Hepatocyte (in vitro differentiated cells): ENCODE data around the gene GJB5. TPM values are rescaled to one million over a fixed set of nuclear protein-coding genes. Genes with fewer than 3 reads are reported as not detected.

Source experiments
- DNase-seq: peaks from one replicate; pipeline ENCODE4 v3.0.0-alpha.2; 2016; ENCODE audit warnings: low spot score
- H2AFZ ChIP-seq: fragments of 200-600 bp; sonication (generic); 2 replicates; pipeline ENCODE4 v1.6.0; 2016; ENCODE audit warnings: antibody characterized with exemption, mild to moderate bottlenecking
- H3K27ac ChIP-seq: fragments of 200-600 bp; sonication (generic); 2 replicates; pipeline ENCODE4 v1.5.1; 2016; ENCODE audit warnings: mild to moderate bottlenecking
- H3K27me3 ChIP-seq: fragments of 200-600 bp; sonication (generic); 2 replicates; pipeline ENCODE4 v1.6.1; 2016
- H3K36me3 ChIP-seq: fragments of 200-600 bp; sonication (generic); replicated peaks from 2 replicates; pipeline ENCODE4 v1.5.1; 2016; ENCODE audit warnings: low read depth; ENCODE audit not compliant: insufficient read depth
- H3K4me1 ChIP-seq: fragments of 200-600 bp; sonication (generic); 2 replicates; pipeline ENCODE4 v1.5.1; 2016; ENCODE audit warnings: mild to moderate bottlenecking, moderate library complexity; ENCODE audit not compliant: insufficient read depth
- H3K4me2 ChIP-seq: fragments of 200-600 bp; sonication (generic); 2 replicates; pipeline ENCODE4 v1.6.0; 2016
- H3K4me3 ChIP-seq: fragments of 200-600 bp; sonication (generic); 2 replicates; pipeline ENCODE4 v1.5.1; 2016; ENCODE audit warnings: mild to moderate bottlenecking
- H3K79me2 ChIP-seq: fragments of 200-600 bp; sonication (generic); 2 replicates; pipeline ENCODE4 v1.6.0; 2017; ENCODE audit warnings: mild to moderate bottlenecking
- H3K9me2 ChIP-seq: fragments of 200-600 bp; sonication (generic); replicated peaks from 2 replicates; pipeline ENCODE4 v1.6.0; 2017; ENCODE audit warnings: mild to moderate bottlenecking; ENCODE audit not compliant: insufficient read depth
- H3K9me3 ChIP-seq: fragments of 200-600 bp; sonication (generic); 2 replicates; pipeline ENCODE4 v1.5.1; 2016; ENCODE audit warnings: low read depth, mild to moderate bottlenecking
- H4K20me1 ChIP-seq: fragments of 200-600 bp; sonication (generic); 2 replicates; pipeline ENCODE4 v1.6.0; 2016; ENCODE audit warnings: mild to moderate bottlenecking; ENCODE audit not compliant: insufficient read depth, poor library complexity, severe bottlenecking
- EZH2 ChIP-seq: fragments of 200-600 bp; sonication (generic); IDR thresholded peaks from 2 replicates; pipeline ENCODE4 v1.6.1; 2016; ENCODE audit warnings: antibody characterized with exemption, mild to moderate bottlenecking, borderline replicate concordance
- EZH2phosphoT487 ChIP-seq: fragments of 200-600 bp; sonication (generic); IDR thresholded peaks from one replicate; pipeline ENCODE4 v1.6.1; 2018; ENCODE audit warnings: antibody characterized with exemption, mild to moderate bottlenecking, low read depth, moderate library complexity; ENCODE audit not compliant: unreplicated experiment, severe bottlenecking
- WGBS: methylation state at CpG from one replicate; pipeline ENCODE4 v1.1.6; 2016; ENCODE audit warnings: low lambda C conversion rate; ENCODE audit errors: missing lambda C conversion rate; 5-methylcytosine and 5-hydroxymethylcytosine counted together
- polyA plus RNA-seq: library from polyadenylated mRNA; unstranded; fragments of >200 nt; fragmentation: Nextera tagmentation; extraction: Ambion mirVana; gene quantifications from 2 replicates; pipeline ENCODE4 v1.2.1, GENCODE V29; 2016
- total RNA-seq: library from RNA; depleted of rRNA; stranded (reverse); fragments of >200 nt; gene quantifications from 2 replicates; pipeline ENCODE4 v1.2.3, GENCODE V29; 2014
- TF ChIP-seq, protein P1 (sequence below): fragments of 200-600 bp; sonication (generic); IDR thresholded peaks from 2 replicates; pipeline ENCODE4 v1.5.1; 2016; ENCODE audit warnings: antibody characterized with exemption, mild to moderate bottlenecking; ENCODE audit not compliant: poor library complexity

GJB5 gene
- total RNA-seq (0.76 and 0.80 TPM in 2 replicates), polyA plus RNA-seq (0.85 and 1.1 TPM in 2 replicates)

DNA sequence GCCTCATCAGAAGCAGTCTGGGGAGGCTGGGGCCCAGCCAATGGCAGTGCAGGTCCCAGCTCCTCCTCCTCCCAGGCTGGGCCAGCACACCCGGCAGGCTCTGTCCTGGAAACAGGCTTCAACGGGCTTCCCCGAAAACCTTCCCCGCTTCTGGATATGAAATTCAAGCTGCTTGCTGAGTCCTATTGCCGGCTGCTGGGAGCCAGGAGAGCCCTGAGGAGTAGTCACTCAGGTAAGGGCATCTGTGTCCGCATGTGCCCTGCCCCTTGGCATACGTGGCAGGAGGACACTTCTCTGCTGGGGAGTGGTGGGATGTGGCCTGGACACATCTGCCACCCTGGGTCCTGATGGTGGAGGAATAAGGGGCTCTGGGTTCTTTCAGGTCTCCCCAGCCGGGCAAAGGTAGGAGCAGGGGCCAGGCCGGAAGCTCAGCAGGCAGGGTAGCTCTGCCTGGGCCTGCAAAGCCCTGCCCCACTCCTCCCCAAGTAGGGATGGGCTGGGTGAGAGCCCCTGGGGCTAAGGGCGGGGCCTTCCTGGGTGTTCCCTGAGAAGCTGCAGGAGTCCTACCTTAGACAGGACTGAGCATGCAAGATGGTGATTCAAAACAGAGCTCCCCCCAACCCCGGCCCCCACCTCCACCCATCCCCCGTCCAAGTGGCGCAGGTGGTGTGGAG, at the start of gene GJB5:
Gene GJB5 (plus strand): TSS at position 84 of the 674 bp plus-strand sequence. CDS start 2,284 bp downstream, outside the sequence.
- Histone ChIP-seq H3K9me3 (no peaks in the 10 kb centered on the region), H3K4me2 (no peak within 1 kb of the TSS), H2AFZ (no peak within 1 kb of the TSS), H3K4me1 (peaks cover 11% of the 10 kb centered on the region), H3K79me2 (no peaks in the 10 kb centered on the region), H3K27me3 (no peaks in the 10 kb centered on the region), H4K20me1 (no peaks in the 10 kb centered on the region), H3K9me2 (no peaks in the 10 kb centered on the region), H3K4me3 (no peak within 1 kb of the TSS), H3K36me3 (no peaks in the 10 kb centered on the region), H3K27ac (no peak within 1 kb of the TSS)
- TF ChIP-seq, protein P1, sequence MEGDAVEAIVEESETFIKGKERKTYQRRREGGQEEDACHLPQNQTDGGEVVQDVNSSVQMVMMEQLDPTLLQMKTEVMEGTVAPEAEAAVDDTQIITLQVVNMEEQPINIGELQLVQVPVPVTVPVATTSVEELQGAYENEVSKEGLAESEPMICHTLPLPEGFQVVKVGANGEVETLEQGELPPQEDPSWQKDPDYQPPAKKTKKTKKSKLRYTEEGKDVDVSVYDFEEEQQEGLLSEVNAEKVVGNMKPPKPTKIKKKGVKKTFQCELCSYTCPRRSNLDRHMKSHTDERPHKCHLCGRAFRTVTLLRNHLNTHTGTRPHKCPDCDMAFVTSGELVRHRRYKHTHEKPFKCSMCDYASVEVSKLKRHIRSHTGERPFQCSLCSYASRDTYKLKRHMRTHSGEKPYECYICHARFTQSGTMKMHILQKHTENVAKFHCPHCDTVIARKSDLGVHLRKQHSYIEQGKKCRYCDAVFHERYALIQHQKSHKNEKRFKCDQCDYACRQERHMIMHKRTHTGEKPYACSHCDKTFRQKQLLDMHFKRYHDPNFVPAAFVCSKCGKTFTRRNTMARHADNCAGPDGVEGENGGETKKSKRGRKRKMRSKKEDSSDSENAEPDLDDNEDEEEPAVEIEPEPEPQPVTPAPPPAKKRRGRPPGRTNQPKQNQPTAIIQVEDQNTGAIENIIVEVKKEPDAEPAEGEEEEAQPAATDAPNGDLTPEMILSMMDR: no peak
- TF ChIP-seq EZH2 (no peak), EZH2phosphoT487 (no peak)
- 75% methylated on average over 11 of the region's 13 CpGs for WGBS
- DNase-seq: no peak

- Histone ChIP-seq H3K36me3 (no peaks in the 10 kb centered on the region), H3K4me3 (no peak overlapping the region), H4K20me1 (no peaks in the 10 kb centered on the region), H3K9me3 (no peaks in the 10 kb centered on the region), H2AFZ (no peak overlapping the region), H3K4me2 (no peak overlapping the region), H3K79me2 (no peaks in the 10 kb centered on the region), H3K27me3 (no peaks in the 10 kb centered on the region), H3K4me1 (no peaks in the 10 kb centered on the region), H3K27ac (no peak overlapping the region), H3K9me2 (no peaks in the 10 kb centered on the region)
- no peak for TF ChIP-seq EZH2phosphoT487
- TF ChIP-seq, protein P1: no peak
- 52% methylated on average over 3 of the region's 3 CpGs for WGBS
- DNase-seq: no peak
Measured at GRCh38 chr1:34705077-34705476, 49.8 kb upstream of the GJB5 start.

GRCh38 chr1:34708106-34708505, 46.7 kb upstream of the GJB5 start:
- no peaks in the 10 kb centered on the region for H3K27me3 ChIP-seq
- H3K9me2 ChIP-seq: no peaks in the 10 kb centered on the region
- no peaks in the 10 kb centered on the region for H3K9me3 ChIP-seq
- H4K20me1 ChIP-seq: no peaks in the 10 kb centered on the region
- H3K79me2 ChIP-seq: no peaks in the 10 kb centered on the region
- H3K27ac ChIP-seq: no peak overlapping the region
- H3K4me1 ChIP-seq: no peaks in the 10 kb centered on the region
- no peak for DNase-seq
- no peak for TF ChIP-seq EZH2phosphoT487
- TF ChIP-seq EZH2: no peak
- TF ChIP-seq, protein P1: no peak
- no peak overlapping the region for H3K4me2 ChIP-seq
- WGBS: 75% methylated on average over 4 of the region's 4 CpGs
- H3K36me3 ChIP-seq: no peaks in the 10 kb centered on the region
- no peak overlapping the region for H2AFZ ChIP-seq
- no peak overlapping the region for H3K4me3 ChIP-seq
